GM19240 (cell line): ENCODE measurements around the gene TTPAL.

ENCODE experiments used
- DNase-seq: peaks from one replicate; pipeline ENCODE4 v3.0.0; 2011; ENCODE audit warnings: low spot score; ENCODE audit not compliant: insufficient read length

TTPAL gene

DNA sequence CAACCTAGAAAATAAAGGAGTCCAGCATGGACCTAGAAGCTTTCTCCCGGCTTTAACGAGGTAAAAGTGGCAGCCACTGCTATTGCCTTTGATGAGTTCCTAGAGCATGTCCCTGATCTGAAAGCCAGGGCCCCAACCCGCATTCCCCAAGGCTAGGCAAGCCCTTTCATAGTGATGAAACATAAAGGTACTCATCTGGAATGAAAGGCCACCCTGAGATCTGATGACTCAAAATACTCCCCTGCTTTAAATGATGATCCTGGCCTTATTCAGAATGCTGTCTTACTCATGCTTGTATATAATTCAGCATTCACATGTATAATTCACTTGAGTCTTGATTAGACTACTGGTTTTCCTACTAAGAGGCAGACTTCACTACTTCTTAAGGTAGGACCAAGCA, 21.3 kb downstream of the TTPAL start:
- no peak for DNase-seq

GRCh38 chr20:44497761-44498160, 22.1 kb downstream of the TTPAL start:
- DNase-seq = no peak

- DNase-seq = no peak
Observed at GRCh38 chr20:44500221-44500620, 24.5 kb downstream of the TTPAL start.

GRCh38 chr20:44501448-44501847, 25.8 kb downstream of the TTPAL start:
- DNase-seq = no peak

DNA sequence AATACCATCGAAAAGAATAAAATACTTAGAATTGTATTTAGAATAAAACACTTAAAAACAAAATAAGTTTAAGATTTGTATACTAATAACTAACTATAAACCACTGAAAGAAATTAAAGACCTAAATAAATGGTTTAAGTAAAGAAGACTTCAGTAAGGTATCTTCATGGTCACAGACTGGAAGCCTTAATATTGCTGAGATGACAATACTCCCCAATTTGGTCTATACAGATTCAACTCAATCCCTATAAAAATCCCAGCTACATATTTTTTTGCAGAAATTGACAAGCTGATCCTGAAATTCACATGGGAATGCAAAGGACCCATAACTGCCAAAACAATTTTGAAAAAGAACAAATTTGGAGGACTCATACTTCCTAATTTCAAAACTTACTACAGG, 27.3 kb downstream of the TTPAL start:
- DNase-seq = no peak

- DNase-seq = no peak
Observed at GRCh38 chr20:44504402-44505307, 29.0 kb downstream of the TTPAL start.

- DNase-seq = no peak
Observed at GRCh38 chr20:44509762-44510161, 34.1 kb downstream of the TTPAL start.

DNA sequence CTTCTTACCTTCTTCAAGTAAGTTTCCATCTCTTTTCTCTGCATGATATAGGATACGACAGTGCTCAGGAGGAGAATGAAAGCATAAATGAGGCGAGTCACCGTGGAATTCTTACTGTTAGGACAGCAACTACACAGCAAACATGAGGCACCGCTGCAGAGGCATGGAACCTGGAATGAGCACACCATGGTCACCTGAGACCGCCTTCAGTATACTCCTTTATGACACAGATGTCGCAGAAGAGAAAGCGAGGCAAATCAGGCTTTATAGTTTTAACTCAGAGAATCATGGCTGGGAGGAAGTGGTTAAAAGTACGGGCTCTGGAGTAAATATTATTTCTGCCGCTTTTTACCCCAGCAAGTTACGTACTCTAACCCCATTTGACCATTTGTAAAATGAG, 38.2 kb downstream of the TTPAL start:
- no peak for DNase-seq

GRCh38 chr20:44516491-44516890, 40.8 kb downstream of the TTPAL start:
- no peak for DNase-seq

- DNase-seq = no peak
Observed at GRCh38 chr20:44517454-44517853, 41.8 kb downstream of the TTPAL start.

GRCh38 chr20:44518248-44518647, 42.6 kb downstream of the TTPAL start:
- DNase-seq = no peak

DNA sequence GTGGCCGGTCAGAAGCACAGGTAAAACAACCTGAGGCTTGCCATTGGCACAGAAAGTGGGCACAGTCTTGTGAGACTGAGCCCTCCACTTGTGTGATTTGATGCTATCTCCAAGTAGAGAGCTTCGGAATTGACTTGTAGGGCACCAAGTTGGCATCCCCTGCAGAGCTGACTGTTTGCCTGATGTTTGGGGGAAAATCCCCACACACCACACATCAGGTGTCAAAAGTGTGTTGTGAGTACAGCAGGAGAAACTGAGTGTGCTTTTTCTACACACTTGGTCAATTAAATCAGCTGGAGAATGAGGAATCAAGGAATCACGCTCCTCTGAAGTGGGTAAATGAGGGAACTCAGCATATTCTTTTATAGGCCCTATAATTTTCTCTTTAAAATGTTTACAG, 45.2 kb downstream of the TTPAL start:
- no peak for DNase-seq

GRCh38 chr20:44521484-44522481, 46.1 kb downstream of the TTPAL start, which contains the start of gene SERINC3:
Gene SERINC3, minus strand, starts transcription at chr20:44522070. Its CDS starts 119 bp downstream, at chr20:44521951.
- peak; percentile 96 for DNase-seq

GRCh38 chr20:44522841-44523240, 47.2 kb downstream of the TTPAL start:
- DNase-seq = no peak

DNA sequence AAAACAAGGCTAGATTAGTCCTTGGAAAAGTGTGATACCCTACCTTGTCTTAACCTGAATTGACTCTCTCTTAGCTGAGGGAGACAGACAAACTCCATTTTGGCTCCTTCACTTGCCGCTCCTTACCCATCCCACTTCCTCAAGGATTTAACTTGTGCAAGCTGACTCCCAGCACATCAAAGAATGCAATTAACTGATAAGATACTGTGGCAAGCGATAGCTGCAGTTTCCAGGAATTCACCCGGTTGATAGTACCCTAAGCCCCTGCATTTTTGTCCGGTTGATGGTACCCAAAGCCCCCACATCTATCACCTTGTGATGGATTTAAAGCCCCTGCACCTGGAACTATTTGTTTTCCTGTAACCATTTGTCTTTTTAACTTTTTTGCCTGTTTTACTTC, 48.1 kb downstream of the TTPAL start:
- no peak for DNase-seq

GRCh38 chr20:44526129-44526528, 50.5 kb downstream of the TTPAL start:
- DNase-seq = no peak

GRCh38 chr20:44527716-44528199, 52.1 kb downstream of the TTPAL start:
- no peak for DNase-seq

DNA sequence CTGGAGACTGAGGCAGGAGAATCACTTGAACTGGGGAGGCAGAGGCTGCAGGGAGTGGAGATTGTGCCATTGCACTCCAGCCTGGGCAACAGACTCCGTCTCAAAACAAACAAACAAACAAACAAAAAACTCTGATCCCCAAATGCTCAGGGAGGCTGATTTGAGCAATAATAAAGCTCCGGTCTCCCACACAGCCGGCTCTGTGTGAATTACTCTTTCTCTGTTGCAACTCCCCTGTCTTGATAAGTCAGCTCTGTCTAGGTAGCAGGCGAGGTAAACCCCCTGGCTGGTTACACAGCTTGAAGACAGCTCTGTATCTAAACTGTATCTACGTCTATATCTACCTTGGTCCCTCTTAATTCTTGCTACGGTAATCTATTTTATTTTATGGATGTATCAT, 52.6 kb downstream of the TTPAL start:
- DNase-seq = no peak

DNA sequence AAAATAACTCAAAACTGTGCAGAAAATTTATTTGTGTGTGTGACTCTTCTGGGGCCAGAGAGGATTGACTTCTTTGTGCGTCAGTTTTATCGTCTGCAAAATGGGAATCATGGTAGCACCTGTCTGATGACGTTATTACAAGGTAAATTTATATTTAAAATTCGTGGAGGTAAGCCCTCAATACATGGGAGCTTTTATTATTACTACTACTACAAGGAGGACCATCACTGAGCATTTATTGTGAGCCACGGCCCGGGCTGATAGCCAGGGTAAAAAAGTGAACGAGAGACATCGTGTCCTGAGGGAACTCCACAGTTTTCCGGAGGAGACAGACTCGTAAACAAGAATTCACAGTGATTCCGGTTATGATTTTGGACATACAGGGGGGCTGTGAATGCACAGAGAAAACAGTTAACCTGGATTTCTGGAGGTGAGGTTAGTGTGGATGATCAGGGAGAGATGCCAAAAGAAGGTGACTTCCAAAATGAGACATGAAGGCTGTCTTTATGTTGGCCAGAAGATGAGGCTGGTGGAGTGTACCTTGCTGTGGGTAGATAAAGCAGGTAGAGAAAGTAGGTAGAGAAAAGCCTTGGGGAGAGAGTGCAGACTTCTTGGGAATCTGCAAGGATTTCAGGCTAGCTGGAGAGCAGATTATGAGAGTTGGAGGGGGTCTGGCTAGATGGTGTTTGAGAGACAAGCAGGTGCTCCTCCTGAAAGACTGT, 56.7 kb downstream of the TTPAL start:
- DNase-seq = no peak

- no peak for DNase-seq
Observed at GRCh38 chr20:44532981-44533331, 57.3 kb downstream of the TTPAL start.

- DNase-seq = no peak
Observed at GRCh38 chr20:44533928-44534327, 58.3 kb downstream of the TTPAL start.
